ENCODE measurements around the gene HDAC8.

HDAC8 gene

DNA sequence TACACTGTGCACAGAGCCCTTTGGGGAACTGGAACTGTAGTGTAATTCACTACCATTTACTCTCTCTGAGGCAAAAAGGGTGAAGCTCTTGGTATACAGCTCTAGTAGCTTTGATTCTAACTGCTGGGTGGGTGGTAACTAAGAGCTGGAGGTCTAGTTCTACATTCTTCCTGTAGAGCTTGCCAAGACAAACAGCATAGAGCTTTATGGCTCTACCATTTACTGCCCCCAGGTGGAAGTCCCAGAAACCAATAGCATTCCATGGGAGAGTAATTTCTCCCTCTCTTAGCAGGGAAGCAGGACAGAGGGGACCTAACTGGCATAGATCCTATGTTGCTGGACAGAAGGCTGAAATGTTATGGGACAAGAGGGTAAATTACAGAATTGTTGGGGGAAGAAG lies 26.7 kb downstream of the HDAC8 start:
- no peak for TF ChIP-seq CTCF (IDR thresholded peaks at IDR 0.05)
- DNase-seq, result no peak
- H3K27ac ChIP-seq, result no peak overlapping the region
- H3K9me3 ChIP-seq, result no peaks in the 10 kb centered on the region
- no peaks in the 10 kb centered on the region for H3K36me3 ChIP-seq
- no peaks in the 10 kb centered on the region for H3K27me3 ChIP-seq
- intact Hi-C loops (cut with DNase I; ENCODE audit: low total_unique reads), result loop anchor here (10.0 kb wide), 1 partner anchor 241 kb away; the partner anchor contains the start of gene CITED1
- no peak overlapping the region for H3K4me3 ChIP-seq
- no peaks in the 10 kb centered on the region for H3K4me1 ChIP-seq

DNA sequence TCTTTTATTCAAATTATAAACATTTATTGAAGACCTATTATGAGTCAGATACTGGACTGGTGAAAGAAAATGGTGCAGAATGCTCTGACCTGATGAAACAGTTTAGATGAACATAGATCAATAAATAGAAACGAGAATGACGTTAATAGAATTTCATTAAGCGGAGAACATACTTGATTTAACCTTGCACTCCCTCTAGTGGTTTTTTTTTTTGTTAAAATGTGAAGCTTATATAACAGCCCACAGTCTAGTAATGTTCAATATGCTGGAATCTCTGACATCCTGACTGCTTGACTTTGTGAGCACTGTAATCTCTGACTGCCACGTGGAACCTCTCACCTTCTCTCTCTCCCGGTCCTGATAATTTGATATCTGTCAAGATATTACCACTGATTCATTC lies 32.3 kb downstream of the HDAC8 start:
- Histone ChIP-seq H3K9me3 (no peaks in the 10 kb centered on the region), H3K4me3 (no peak overlapping the region), H3K4me1 (peaks cover 0 to 13% (median 0%) of the 10 kb centered on the region in 4 donors), H3K27me3 (no peaks in the 10 kb centered on the region), H3K36me3 (no peaks in the 10 kb centered on the region), H3K27ac (peak overlapping the region in 1 of 2 donors; percentile 30)
- TF ChIP-seq CTCF (IDR thresholded peaks at IDR 0.05), result peak; percentile 24 to 27
- intact Hi-C loops (cut with DNase I; ENCODE audit: low total_unique reads), result loop anchor here (10.0 kb wide), 1 partner anchor 236 kb away; the partner anchor contains the start of gene CITED1
- no peak for DNase-seq

DNA sequence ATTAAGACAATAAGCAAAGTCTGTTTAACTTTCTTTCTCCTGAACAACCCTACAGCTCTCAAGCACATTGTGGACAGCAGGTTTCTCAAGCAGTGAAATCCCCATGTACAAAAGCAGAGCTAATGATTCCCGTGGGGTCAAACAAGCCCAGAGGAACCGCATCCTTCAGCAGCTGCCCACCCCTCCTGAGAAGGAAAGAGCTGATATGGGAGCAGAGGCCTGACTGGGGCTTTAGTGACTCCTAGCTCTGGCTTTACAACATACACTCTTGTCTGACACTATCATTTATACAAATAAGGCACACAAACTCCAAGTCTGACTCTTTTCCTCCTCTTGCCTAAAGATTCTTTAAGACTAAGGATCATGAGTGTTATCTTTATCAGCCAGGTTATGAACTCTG lies 32.8 kb downstream of the HDAC8 start:
- no peak overlapping the region for H3K27ac ChIP-seq
- H3K4me1 ChIP-seq, result peaks cover 0 to 13% (median 0%) of the 10 kb centered on the region in 4 donors
- DNase-seq, result no peak
- no peaks in the 10 kb centered on the region for H3K27me3 ChIP-seq
- H3K4me3 ChIP-seq, result no peak overlapping the region
- intact Hi-C loops (cut with DNase I; ENCODE audit: low total_unique reads), result loop anchor here (10.0 kb wide), 1 partner anchor 235 kb away; the partner anchor contains the start of gene CITED1
- no peaks in the 10 kb centered on the region for H3K9me3 ChIP-seq
- no peaks in the 10 kb centered on the region for H3K36me3 ChIP-seq
- TF ChIP-seq CTCF (IDR thresholded peaks at IDR 0.05), result no peak

- H3K27me3 ChIP-seq, result no peaks in the 10 kb centered on the region
- TF ChIP-seq CTCF (IDR thresholded peaks at IDR 0.05), result no peak
- no peak overlapping the region for H3K4me3 ChIP-seq
- H3K4me1 ChIP-seq, result peaks cover 0 to 13% (median 0%) of the 10 kb centered on the region in 4 donors
- H3K36me3 ChIP-seq, result no peaks in the 10 kb centered on the region
- intact Hi-C loops (cut with DNase I; ENCODE audit: low total_unique reads), result no loop called here
- peak overlapping the region; percentile 47 to 55 for H3K27ac ChIP-seq
- no peak for DNase-seq
- no peaks in the 10 kb centered on the region for H3K9me3 ChIP-seq
These were observed 36.1 kb downstream of the HDAC8 start for GRCh38 chrX:72536542-72536941.

DNA sequence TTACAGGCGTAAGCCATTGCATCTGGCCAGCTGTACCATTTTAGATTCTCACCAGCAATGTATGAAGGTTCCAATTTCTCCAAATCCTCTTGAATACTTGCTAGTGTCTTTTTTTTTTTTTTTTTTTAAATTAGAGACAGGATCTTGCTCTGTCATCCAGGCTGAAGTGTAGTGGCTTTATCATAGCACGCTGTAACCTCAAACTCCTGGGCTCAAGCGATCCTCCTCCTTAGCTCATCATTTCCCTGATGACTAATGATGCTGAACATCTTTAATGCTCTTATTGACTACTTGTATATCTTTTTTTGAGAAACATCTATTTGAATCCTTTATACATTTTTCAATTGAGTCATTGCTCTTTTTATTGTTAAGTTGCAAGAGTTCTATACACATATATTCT lies 40.3 kb downstream of the HDAC8 start:
- Histone ChIP-seq H3K36me3 (no peaks in the 10 kb centered on the region), H3K4me1 (peaks cover 0 to 13% (median 0%) of the 10 kb centered on the region in 4 donors), H3K9me3 (no peaks in the 10 kb centered on the region), H3K27me3 (no peaks in the 10 kb centered on the region), H3K27ac (no peak overlapping the region), H3K4me3 (no peak overlapping the region)
- intact Hi-C loops (cut with DNase I; ENCODE audit: low total_unique reads), result no loop called here
- no peak for DNase-seq
- TF ChIP-seq CTCF (IDR thresholded peaks at IDR 0.05), result no peak
